ENCODE measurements around the gene GPR6. TPM values are rescaled to one million over a fixed set of nuclear protein-coding genes. Genes with fewer than 3 reads are reported as not detected.

The GPR6 gene
- total RNA-seq, 1 donor from 2014 or later: not detected

GRCh38 chr6:109962271-109962670, 15.8 kb upstream of the GPR6 start:
- H3K9me3 ChIP-seq (replicated peaks): peaks cover 8% of the 10 kb centered on the region
- DNase-seq: no peak
- peaks cover 6% of the 10 kb centered on the region for H3K27me3 ChIP-seq (ENCODE audit: low read depth)
- H3K4me1 ChIP-seq: no peaks in the 10 kb centered on the region
- TF ChIP-seq CTCF (IDR thresholded peaks at IDR 0.05; ENCODE audit: borderline replicate concordance): no peak
- no peaks in the 10 kb centered on the region for H3K36me3 ChIP-seq
- intact Hi-C loops (cut with micrococcal nuclease): no loop called here
- no peak overlapping the region for H3K4me3 ChIP-seq
- H3K27ac ChIP-seq (replicated peaks): no peak overlapping the region

GRCh38 chr6:109963598-109964170, 14.4 kb upstream of the GPR6 start:
- Histone ChIP-seq H3K36me3 (no peaks in the 10 kb centered on the region), H3K9me3 (replicated peaks) (peaks cover 8% of the 10 kb centered on the region), H3K4me1 (no peaks in the 10 kb centered on the region), H3K4me3 (no peak overlapping the region), H3K27ac (replicated peaks) (no peak overlapping the region), H3K27me3 (ENCODE audit: low read depth) (peaks cover 6% of the 10 kb centered on the region)
- no peak for DNase-seq
- intact Hi-C loops (cut with micrococcal nuclease): no loop called here
- TF ChIP-seq CTCF (IDR thresholded peaks at IDR 0.05; ENCODE audit: borderline replicate concordance): no peak

- intact Hi-C loops (cut with micrococcal nuclease): no loop called here
- no peak overlapping the region for H3K27ac ChIP-seq (replicated peaks)
- DNase-seq: no peak
- no peaks in the 10 kb centered on the region for H3K36me3 ChIP-seq
- no peaks in the 10 kb centered on the region for H3K4me1 ChIP-seq
- no peak for TF ChIP-seq CTCF (IDR thresholded peaks at IDR 0.05; ENCODE audit: borderline replicate concordance)
- H3K27me3 ChIP-seq (ENCODE audit: low read depth): peaks cover 3% of the 10 kb centered on the region
- peaks cover 8% of the 10 kb centered on the region for H3K9me3 ChIP-seq (replicated peaks)
- H3K4me3 ChIP-seq: no peak overlapping the region
Measured at GRCh38 chr6:109964949-109965348, 13.2 kb upstream of the GPR6 start.

- no peak overlapping the region for H3K4me3 ChIP-seq
- DNase-seq: no peak
- intact Hi-C loops (cut with micrococcal nuclease): no loop called here
- no peaks in the 10 kb centered on the region for H3K36me3 ChIP-seq
- TF ChIP-seq CTCF (IDR thresholded peaks at IDR 0.05; ENCODE audit: borderline replicate concordance): no peak
- no peak overlapping the region for H3K27ac ChIP-seq (replicated peaks)
- no peaks in the 10 kb centered on the region for H3K4me1 ChIP-seq
- peaks cover 8% of the 10 kb centered on the region for H3K9me3 ChIP-seq (replicated peaks)
- no peaks in the 10 kb centered on the region for H3K27me3 ChIP-seq (ENCODE audit: low read depth)
Measured at GRCh38 chr6:109966299-109966698, 11.8 kb upstream of the GPR6 start.

GRCh38 chr6:109977791-109978173, 329 bp upstream of the GPR6 start:
- H3K27me3 ChIP-seq (ENCODE audit: low read depth): peaks cover 90% of the 10 kb centered on the region
- no peaks in the 10 kb centered on the region for H3K9me3 ChIP-seq (replicated peaks)
- no peak for TF ChIP-seq CTCF (IDR thresholded peaks at IDR 0.05; ENCODE audit: borderline replicate concordance)
- H3K27ac ChIP-seq (replicated peaks): no peak overlapping the region
- intact Hi-C loops (cut with micrococcal nuclease): no loop called here
- no peaks in the 10 kb centered on the region for H3K36me3 ChIP-seq
- no peak overlapping the region for H3K4me3 ChIP-seq
- H3K4me1 ChIP-seq: no peaks in the 10 kb centered on the region
- no peak for DNase-seq

Measured in left ventricle myocardium inferior (tissue), 1 donor.